GOT3 (cell line): ENCODE data around the gene GUCY1A1.

Experiments used
- DNase-seq: peaks from one replicate; lab custom pipeline; 2025; ENCODE audit warnings: mixed read lengths; lab: John Stamatoyannopoulos, UW

Gene GUCY1A1

GRCh38 chr4:155659176-155659575, 7.5 kb upstream of the GUCY1A1 start:
- DNase-seq = no peak

- DNase-seq = no peak
Measured at GRCh38 chr4:155660436-155660835, 6.2 kb upstream of the GUCY1A1 start.

GRCh38 chr4:155665054-155665453, 1.6 kb upstream of the GUCY1A1 start:
- no peak for DNase-seq

- DNase-seq = no peak
Measured at GRCh38 chr4:155667222-155667567, 547 bp downstream of the GUCY1A1 start.

- no peak for DNase-seq
Measured at GRCh38 chr4:155667568-155668511, 1.2 kb downstream of the GUCY1A1 start.

GRCh38 chr4:155668707-155669220, 2.1 kb downstream of the GUCY1A1 start:
- no peak for DNase-seq

- no peak for DNase-seq
Measured at GRCh38 chr4:155672342-155672741, 5.7 kb downstream of the GUCY1A1 start.

GRCh38 chr4:155673453-155673979, 6.9 kb downstream of the GUCY1A1 start:
- no peak for DNase-seq

GRCh38 chr4:155674669-155675071, 8.0 kb downstream of the GUCY1A1 start:
- no peak for DNase-seq

GRCh38 chr4:155675709-155676429, 9.2 kb downstream of the GUCY1A1 start:
- DNase-seq = no peak

- DNase-seq = no peak
Measured at GRCh38 chr4:155676430-155676825, 9.8 kb downstream of the GUCY1A1 start.

GRCh38 chr4:155678011-155678410, 11.4 kb downstream of the GUCY1A1 start:
- no peak for DNase-seq

- no peak for DNase-seq
Measured at GRCh38 chr4:155679343-155679742, 12.7 kb downstream of the GUCY1A1 start.

- no peak for DNase-seq
Measured at GRCh38 chr4:155681886-155682285, 15.2 kb downstream of the GUCY1A1 start.

GRCh38 chr4:155684423-155684822, 17.8 kb downstream of the GUCY1A1 start:
- no peak for DNase-seq

- no peak for DNase-seq
Measured at GRCh38 chr4:155684892-155685541, 18.4 kb downstream of the GUCY1A1 start.

- no peak for DNase-seq
Measured at GRCh38 chr4:155687380-155687982, 20.8 kb downstream of the GUCY1A1 start.

GRCh38 chr4:155688211-155688610, 21.6 kb downstream of the GUCY1A1 start:
- DNase-seq = no peak

- DNase-seq = no peak
Measured at GRCh38 chr4:155688860-155689259, 22.2 kb downstream of the GUCY1A1 start.

GRCh38 chr4:155690044-155690837, 23.6 kb downstream of the GUCY1A1 start:
- no peak for DNase-seq

GRCh38 chr4:155692361-155692760, 25.7 kb downstream of the GUCY1A1 start:
- no peak for DNase-seq
